Measurements from ENCODE around the gene RABGEF1.
"Not testable (repeated sequence)": the region's sequence is repeated elsewhere in the genome, so short reads cannot be mapped to it uniquely, and the experiment has no call there.

RABGEF1 gene

DNA sequence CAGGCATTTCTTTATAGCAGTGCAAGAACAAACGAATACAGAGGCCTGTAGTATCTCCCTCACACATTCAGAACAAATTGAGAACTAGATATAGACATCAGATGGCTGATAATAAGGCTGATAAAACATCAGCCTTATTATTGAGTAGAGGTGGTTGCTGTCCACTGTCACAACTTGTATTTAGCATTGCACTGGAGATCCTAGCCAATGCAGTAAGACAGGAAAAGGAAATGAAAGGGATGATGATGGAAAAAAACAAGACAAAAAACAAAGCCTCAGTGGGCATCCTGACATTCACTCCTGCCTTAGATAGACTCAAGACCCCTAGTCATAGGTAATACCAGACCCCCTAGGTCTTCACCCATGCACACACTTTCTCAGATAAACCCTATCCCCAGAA, 4.7 kb upstream of the RABGEF1 start:
- no peak for DNase-seq (ENCODE audit: low spot score)

DNA sequence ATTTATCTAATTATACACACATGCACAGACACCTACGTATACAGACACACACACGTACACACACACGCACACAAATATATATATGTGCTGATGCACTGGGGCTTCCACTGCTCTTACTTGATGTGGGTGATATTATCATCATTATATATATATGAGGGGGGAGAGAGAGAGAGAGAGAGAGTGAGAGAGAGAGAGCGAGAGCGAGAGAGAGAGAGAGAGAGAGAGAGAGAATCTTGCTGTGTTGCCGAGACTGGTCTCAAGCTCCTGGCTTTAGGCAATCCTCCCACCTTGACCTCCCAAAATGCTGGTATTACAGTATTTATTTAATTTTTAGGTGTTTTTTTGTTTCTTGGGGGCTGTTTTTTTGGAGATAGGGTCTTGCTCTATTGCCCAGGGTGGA, 3.6 kb upstream of the RABGEF1 start:
- no peak for DNase-seq (ENCODE audit: low spot score)

GRCh38 chr7:66737667-66738066, 2.9 kb upstream of the RABGEF1 start:
- no peak for DNase-seq (ENCODE audit: low spot score)

DNA sequence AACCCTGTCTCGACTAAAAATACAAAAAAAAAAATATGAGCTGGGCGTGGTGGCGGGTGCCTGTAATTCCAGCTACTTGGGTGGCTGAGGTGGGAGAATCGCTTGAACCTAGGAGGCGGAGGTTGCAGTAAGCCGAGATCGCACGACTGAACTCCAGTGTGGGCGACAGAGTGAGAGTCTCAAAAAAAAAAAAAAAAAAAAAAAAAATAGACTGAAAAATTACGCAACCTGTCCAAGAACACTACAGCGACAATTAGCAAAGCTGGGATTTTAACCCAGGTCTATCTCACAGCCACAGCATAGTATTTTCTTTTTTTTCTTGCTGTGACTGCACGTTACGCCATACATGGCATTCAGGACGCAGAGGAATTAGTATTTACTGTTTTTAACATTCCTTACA, 1.1 kb upstream of the RABGEF1 start:
- DNase-seq (ENCODE audit: low spot score) = no peak

GRCh38 chr7:66739953-66740301, 606 bp upstream of the RABGEF1 start:
- no peak for DNase-seq (ENCODE audit: low spot score)

DNA sequence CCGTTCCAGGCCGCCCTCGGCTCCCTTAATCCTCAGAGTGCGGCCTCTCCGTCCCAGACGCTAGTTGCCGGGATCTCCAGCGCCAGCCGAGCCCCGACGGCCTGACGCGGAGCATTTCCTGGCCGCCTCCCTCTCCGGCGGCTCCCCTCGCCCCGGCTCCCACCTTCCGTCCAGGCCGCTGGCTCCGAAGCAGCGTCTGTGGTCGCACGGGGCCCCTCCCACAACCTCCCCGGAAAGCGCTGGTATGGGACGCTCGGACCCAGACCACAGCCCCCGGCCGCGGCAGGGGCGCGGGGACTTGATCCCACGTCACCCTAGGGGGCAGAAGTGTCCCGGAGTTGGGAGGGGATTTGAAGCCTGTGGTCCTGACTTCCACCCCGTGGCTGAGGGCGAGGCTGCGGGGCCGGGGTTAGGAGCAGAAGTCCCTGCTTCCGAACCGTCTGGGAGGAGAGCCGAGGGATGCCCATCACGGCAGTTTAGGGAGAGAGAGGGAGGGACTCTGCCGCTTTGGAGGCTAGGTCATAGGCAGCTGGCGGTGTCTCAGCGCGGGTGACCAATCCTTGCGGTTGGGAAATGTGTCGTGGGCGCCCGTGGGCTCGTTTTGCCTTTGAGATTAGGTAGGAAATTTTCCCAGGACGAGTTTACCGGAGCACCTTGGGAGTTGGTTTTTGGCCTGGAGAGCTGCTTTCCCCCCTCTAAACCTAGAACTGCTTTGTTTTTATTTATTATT, 612 bp downstream of the RABGEF1 start:
- DNase-seq (ENCODE audit: low spot score) = not testable (repeated sequence)

GRCh38 chr7:66741710-66742049, 1.1 kb downstream of the RABGEF1 start:
- no peak for DNase-seq (ENCODE audit: low spot score)

DNA sequence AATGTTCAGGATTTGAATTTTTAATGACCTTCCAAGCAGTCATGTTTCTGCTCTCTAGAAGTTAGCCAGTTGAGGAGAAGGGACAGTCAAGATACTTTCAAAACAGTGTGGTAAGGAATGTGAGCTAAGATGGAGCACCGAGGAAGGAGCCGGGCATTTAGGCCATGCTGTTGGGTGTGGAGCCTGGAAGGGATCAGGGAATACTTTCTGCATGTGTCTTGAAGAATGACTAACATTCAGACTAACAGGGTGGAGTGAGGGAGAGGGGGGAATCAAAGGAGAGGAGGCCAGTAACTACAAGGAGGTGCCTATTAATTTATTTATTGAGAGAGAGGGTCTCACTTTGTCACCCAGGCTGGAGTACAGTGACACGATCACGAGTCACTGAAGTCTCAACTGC, 1.8 kb downstream of the RABGEF1 start:
- not testable (repeated sequence) for DNase-seq (ENCODE audit: low spot score)

DNA sequence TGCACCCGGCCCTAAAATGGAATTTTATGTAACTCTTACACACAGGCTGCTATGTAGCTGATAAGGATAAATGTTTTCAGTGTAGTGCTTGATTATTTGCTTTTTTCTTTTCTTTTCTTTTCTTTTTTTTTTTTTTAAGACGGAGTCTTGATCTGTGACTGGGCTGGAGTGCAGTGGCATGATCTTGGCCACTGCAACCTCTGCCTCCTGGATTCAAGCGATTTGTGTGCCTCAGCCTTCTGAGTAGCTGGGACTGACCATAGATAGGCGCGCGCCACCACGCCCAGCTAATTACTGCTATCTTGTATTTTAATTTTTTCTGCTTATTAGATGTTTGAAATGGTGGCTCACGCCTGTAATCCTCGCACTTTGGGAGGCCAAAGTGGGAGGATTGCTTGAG, 3.4 kb downstream of the RABGEF1 start:
- DNase-seq (ENCODE audit: low spot score) = no peak

DNA sequence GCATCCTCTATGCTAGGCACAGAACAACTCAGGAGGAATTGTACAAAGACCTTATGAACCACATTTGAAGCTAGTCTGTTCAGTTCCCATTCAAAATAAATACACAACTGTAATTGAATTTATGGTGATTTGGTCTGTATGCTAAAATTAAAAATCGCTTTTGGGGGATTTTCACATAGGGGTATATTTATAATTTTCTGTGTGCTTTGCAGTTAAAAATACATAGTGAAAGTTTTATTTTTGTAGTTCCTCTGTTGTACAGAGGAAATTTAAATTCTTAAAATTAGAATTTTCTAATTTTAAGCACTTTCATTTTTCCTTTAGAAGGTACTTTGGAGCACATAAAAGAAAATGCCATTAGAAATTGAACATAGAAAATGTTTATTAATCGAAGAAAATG, 6.9 kb downstream of the RABGEF1 start:
- no peak for DNase-seq (ENCODE audit: low spot score)

GRCh38 chr7:66747881-66748511, 7.5 kb downstream of the RABGEF1 start:
- no peak for DNase-seq (ENCODE audit: low spot score)

DNA sequence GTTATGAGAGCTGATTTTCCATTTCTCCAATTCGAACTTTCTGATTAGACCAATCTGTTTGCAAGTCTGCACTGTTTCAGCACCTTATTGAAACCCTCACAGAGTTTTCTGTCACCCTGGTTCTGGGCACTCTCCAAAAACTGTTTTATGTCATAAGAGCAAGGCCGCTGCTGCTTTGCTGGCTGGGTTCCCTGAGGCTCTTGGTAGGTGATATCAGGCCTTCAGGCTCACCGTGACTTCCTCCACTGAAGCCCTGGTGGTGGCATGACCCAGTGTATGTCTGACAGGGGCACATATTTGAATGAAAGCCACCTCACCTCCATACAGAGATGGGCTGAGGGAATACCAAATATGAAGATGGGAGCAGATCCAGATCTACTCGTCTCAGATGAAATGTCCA, 8.3 kb downstream of the RABGEF1 start:
- no peak for DNase-seq (ENCODE audit: low spot score)

GRCh38 chr7:66751945-66752344, 11.4 kb downstream of the RABGEF1 start:
- DNase-seq (ENCODE audit: low spot score) = no peak

GRCh38 chr7:66754541-66754940, 14.0 kb downstream of the RABGEF1 start:
- no peak for DNase-seq (ENCODE audit: low spot score)

DNA sequence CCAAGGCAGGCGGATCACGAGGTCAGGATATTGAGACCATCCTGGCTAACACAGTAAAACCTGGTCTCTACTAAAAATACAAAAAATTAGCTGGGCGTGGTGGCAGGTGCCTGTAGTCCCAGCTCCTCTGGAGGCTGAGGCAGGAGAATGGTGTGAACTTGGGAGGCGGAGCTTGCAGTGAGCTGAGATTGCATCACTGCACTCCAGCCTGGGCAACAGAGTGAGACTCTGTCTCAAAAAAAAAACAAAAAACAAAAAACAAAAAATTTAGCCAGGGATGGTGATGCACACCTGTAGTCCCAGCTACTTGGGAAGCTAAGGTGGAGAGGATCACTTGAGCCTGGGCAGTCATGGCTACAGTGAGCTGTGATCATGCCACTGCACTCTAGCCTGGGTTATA, 14.5 kb downstream of the RABGEF1 start:
- not testable (repeated sequence) for DNase-seq (ENCODE audit: low spot score)

DNA sequence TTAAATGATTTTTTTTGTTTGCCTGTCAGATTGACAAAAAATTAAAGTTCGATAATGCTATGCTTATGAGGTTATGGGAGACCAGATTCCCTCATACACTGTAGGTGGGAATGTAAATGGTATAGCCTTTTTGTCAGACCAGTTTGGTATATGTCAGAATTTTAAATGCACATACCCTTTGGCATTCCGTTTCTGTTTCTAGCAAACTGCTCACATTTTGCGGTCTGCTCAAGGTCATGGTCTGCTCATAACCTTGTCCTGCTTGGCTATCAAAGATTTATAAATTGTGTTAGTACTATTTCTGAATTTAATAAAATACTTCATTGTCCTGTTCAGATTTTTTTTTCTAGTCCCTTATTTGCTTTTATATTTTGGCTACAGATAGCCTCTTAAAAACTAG, 15.7 kb downstream of the RABGEF1 start:
- DNase-seq (ENCODE audit: low spot score) = not testable (repeated sequence)

DNA sequence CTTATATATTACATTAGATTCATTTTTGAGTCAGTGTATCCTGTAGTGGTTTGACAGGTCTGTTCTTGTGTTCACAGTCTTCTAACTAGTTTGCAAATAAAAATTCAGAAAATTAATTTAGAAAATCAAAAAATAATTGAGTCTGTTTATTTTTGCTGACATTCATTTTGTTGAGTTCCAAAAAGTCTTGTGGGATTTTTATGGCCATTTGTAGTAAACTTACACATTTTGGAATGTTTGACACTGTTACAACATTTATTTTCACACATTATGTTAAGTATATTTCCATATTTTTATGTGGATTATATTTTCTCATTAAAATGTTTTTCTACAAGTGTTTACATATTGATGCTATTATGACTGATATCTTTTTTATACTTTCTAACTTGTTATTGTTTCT, 16.4 kb downstream of the RABGEF1 start:
- no peak for DNase-seq (ENCODE audit: low spot score)

DNA sequence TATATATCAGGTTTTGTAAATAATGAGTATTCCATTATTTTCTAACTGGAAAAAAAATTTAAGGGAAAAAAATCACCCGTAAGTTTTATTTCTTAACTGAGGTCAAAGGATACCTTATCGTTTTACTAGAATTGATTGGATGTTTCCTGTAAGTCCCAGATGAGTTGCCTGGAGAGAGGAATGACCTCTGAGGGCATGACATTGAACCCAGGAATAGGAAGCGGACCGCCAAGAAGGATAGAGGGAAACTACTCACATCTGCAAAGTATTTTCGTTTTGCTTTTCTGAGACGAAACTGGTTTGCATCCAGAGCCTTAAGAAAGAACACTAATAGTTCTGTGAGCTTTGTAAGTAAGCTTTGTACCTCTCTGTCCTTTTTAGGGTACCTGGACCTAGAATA, 17.4 kb downstream of the RABGEF1 start:
- no peak for DNase-seq (ENCODE audit: low spot score)

GRCh38 chr7:66758950-66759628, 18.6 kb downstream of the RABGEF1 start:
- no peak for DNase-seq (ENCODE audit: low spot score)

DNA sequence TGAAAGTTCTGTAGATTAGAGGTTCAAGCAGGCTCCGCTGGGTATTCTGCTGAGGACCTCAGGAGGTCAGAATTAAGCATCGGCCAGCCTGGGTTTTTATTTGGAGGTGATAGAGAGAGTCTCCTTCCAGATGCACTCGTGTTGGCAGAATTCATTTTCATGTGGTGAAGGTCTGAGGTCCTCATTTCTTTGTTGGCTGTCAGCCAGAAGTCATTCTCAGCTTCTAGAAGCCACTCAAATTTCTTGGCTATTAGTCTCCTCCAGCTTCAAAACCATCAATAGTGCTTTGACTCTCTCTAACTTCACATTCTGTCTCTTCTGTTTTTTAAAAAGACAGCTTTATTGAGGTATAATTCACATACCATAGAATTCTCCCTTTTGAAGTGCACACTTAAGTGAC, 22.6 kb downstream of the RABGEF1 start:
- not testable (repeated sequence) for DNase-seq (ENCODE audit: low spot score)

DNA sequence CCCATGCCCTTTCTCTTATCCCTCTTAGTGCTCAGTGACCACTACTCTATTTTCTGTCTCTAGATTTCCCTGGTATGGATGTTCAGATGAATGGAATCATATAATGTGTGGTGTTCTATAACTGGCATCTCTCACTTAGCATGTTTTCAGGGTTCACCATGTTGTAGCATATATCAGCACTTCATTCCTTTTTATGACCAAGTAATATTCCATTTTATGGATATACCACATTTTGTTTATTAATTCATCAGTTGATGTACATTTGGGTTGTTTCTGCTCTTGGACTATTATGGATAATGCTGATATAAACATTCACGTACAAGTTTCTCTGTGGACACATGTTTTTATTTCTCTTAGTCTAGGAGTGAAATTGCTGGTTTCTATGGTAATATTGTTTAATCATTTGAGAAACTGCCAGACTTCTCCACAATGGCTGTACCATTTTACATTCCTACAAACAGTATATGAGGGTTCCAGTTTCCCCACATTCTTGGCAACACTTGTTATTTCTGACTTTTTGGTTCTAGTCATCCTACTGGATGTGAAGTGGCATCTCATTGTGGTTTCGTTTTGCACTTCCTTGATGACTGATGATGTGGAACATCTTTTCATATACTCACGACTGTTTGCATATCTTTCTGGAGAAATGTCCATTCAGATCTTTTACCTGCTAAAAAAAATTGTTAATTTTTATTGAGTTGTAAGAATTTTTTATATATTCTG, 23.3 kb downstream of the RABGEF1 start:
- DNase-seq (ENCODE audit: low spot score) = not testable (repeated sequence)

GRCh38 chr7:66764905-66765304, 24.4 kb downstream of the RABGEF1 start:
- not testable (repeated sequence) for DNase-seq (ENCODE audit: low spot score)

Data from COLO829 (cell line).